Osteoblast (primary cell): Measurements from ENCODE around the gene STXBP2. TPM values are rescaled to one million over a fixed set of nuclear protein-coding genes. Genes with fewer than 3 reads are reported as not detected.

Source experiments
- DNase-seq: peaks from one replicate; pipeline ENCODE4 v3.0.0; 2011; ENCODE audit warnings: low spot score, mixed read lengths; ENCODE audit not compliant: insufficient read length; ENCODE audit errors: missing footprints
- H2AFZ ChIP-seq: 2 replicates; pipeline ENCODE4 v1.6.0; 2011; ENCODE audit warnings: mild to moderate bottlenecking, low read length
- H3K27ac ChIP-seq: 2 replicates; pipeline ENCODE4 v1.5.1; 2011; ENCODE audit warnings: mild to moderate bottlenecking, low read depth, low read length, moderate library complexity
- H3K27me3 ChIP-seq: 2 replicates; pipeline ENCODE4 v1.6.0; 2012; ENCODE audit warnings: mild to moderate bottlenecking, control low read depth, inconsistent platforms, low read length, moderate library complexity; ENCODE audit not compliant: insufficient read depth
- H3K36me3 ChIP-seq: 2 replicates; pipeline ENCODE4 v1.5.1; 2011; ENCODE audit warnings: mild to moderate bottlenecking, low read length, control low read depth, moderate library complexity; ENCODE audit not compliant: insufficient read depth
- H3K4me1 ChIP-seq: 2 replicates; pipeline ENCODE4 v1.5.1; 2011; ENCODE audit warnings: mild to moderate bottlenecking, low read length, control low read depth, moderate library complexity; ENCODE audit not compliant: insufficient read depth
- H3K4me2 ChIP-seq: 2 replicates; pipeline ENCODE4 v1.6.0; 2011; ENCODE audit warnings: mild to moderate bottlenecking, low read length; ENCODE audit not compliant: insufficient read depth
- H3K4me3 ChIP-seq: fragments of 200-600 bp; sonication (generic); 3 replicates; pipeline ENCODE4 v1.5.1; 2012; ENCODE audit warnings: mild to moderate bottlenecking, low read length, inconsistent platforms; ENCODE audit not compliant: insufficient read depth
- H3K79me2 ChIP-seq: 2 replicates; pipeline ENCODE4 v1.6.0; 2012; ENCODE audit warnings: mild to moderate bottlenecking, low read length, control low read depth, inconsistent platforms; ENCODE audit not compliant: insufficient read depth
- H3K9me3 ChIP-seq: 2 replicates; pipeline ENCODE4 v1.5.1; 2011; ENCODE audit warnings: low read depth, low read length, control low read depth
- H4K20me1 ChIP-seq: 2 replicates; pipeline ENCODE4 v1.6.0; 2012; ENCODE audit warnings: mild to moderate bottlenecking, low read length, control low read depth; ENCODE audit not compliant: insufficient read depth
- CTCF ChIP-seq: IDR thresholded peaks from 2 replicates; pipeline ENCODE4 v1.5.1; 2011; ENCODE audit warnings: mild to moderate bottlenecking, low read depth, low read length, moderate library complexity; ENCODE audit errors: extremely low read depth
- total RNA-seq: library from RNA; depleted of rRNA; stranded (reverse); fragments of >200 nt; gene quantifications from 2 replicates; pipeline ENCODE4 v1.2.3, GENCODE V29; 2012

Gene STXBP2
- total RNA-seq, 1 donor: 3.3 TPM

- Histone ChIP-seq H3K4me3 (no peak overlapping the region), H3K27ac (no peak overlapping the region), H2AFZ (no peak overlapping the region), H3K4me2 (no peak overlapping the region), H3K27me3 (no peaks in the 10 kb centered on the region), H3K4me1 (peaks cover 16% of the 10 kb centered on the region), H3K9me3 (no peaks in the 10 kb centered on the region), H4K20me1 (peaks cover 10% of the 10 kb centered on the region), H3K36me3 (peaks cover 11% of the 10 kb centered on the region), H3K79me2 (peaks cover 64% of the 10 kb centered on the region)
- peak; percentile 88 for DNase-seq
- TF ChIP-seq CTCF: no peak
These were observed 9.7 kb upstream of the STXBP2 start for GRCh38 chr19:7627166-7627565.

- Histone ChIP-seq H3K27ac (peak overlapping the region; percentile 95), H4K20me1 (peaks cover 10% of the 10 kb centered on the region), H3K79me2 (peaks cover 64% of the 10 kb centered on the region), H3K9me3 (no peaks in the 10 kb centered on the region), H3K36me3 (no peaks in the 10 kb centered on the region), H3K4me3 (peak overlapping the region; percentile 99), H3K4me2 (peak overlapping the region; percentile 100), H3K27me3 (no peaks in the 10 kb centered on the region), H3K4me1 (peaks cover 16% of the 10 kb centered on the region), H2AFZ (peak overlapping the region; percentile 94)
- no peak for DNase-seq
- TF ChIP-seq CTCF: no peak
These were observed 8.2 kb upstream of the STXBP2 start for GRCh38 chr19:7628589-7629311.

GRCh38 chr19:7629347-7630054, 7.4 kb upstream of the STXBP2 start, which contains the start of the genes PET100 and XAB2:
TSS of gene PET100 (plus strand) at chr19:7629793. CDS start at chr19:7629834, 41 bp downstream.
TSS of gene XAB2 (minus strand) at chr19:7629545. CDS start at chr19:7629527, 18 bp downstream.
- H3K4me2 ChIP-seq: peak within 1 kb of the TSS; percentile 100
- H3K27me3 ChIP-seq: no peaks in the 10 kb centered on the region
- DNase-seq: peak; percentile 100
- H3K4me3 ChIP-seq: peak within 1 kb of the TSS; percentile 99
- H3K79me2 ChIP-seq: peaks cover 64% of the 10 kb centered on the region
- peak within 1 kb of the TSS; percentile 94 for H2AFZ ChIP-seq
- H4K20me1 ChIP-seq: peaks cover 10% of the 10 kb centered on the region
- no peak for TF ChIP-seq CTCF
- peak within 1 kb of the TSS; percentile 95 for H3K27ac ChIP-seq
- no peaks in the 10 kb centered on the region for H3K36me3 ChIP-seq
- no peaks in the 10 kb centered on the region for H3K9me3 ChIP-seq
- H3K4me1 ChIP-seq: peaks cover 16% of the 10 kb centered on the region

GRCh38 chr19:7631577-7631976, 5.3 kb upstream of the STXBP2 start:
- Histone ChIP-seq H3K4me3 (no peak overlapping the region), H3K4me2 (no peak overlapping the region), H2AFZ (no peak overlapping the region), H3K9me3 (no peaks in the 10 kb centered on the region), H3K36me3 (no peaks in the 10 kb centered on the region), H3K27ac (no peak overlapping the region), H3K4me1 (peaks cover 16% of the 10 kb centered on the region), H3K79me2 (peaks cover 47% of the 10 kb centered on the region), H3K27me3 (peaks cover 7% of the 10 kb centered on the region), H4K20me1 (peaks cover 10% of the 10 kb centered on the region)
- no peak for DNase-seq
- no peak for TF ChIP-seq CTCF
